Measurements from ENCODE around the gene BCO2. TPM values are rescaled to one million over a fixed set of nuclear protein-coding genes. Genes with fewer than 3 reads are reported as not detected.

BCO2 gene
- total RNA-seq, 1 donor from 2014 or later = not detected

GRCh38 chr11:112238041-112238440, 62.7 kb downstream of the BCO2 start:
- no peaks in the 10 kb centered on the region for H3K36me3 ChIP-seq
- H3K79me2 ChIP-seq (ENCODE audit: low read depth) = no peaks in the 10 kb centered on the region
- no peak for DNase-seq (ENCODE audit: low spot score)
- H3K27me3 ChIP-seq = no peaks in the 10 kb centered on the region
- Mint-ChIP-seq H3K27me3 (ENCODE audit: insufficient read depth, low read depth) (peaks cover 2% of the 10 kb centered on the region), H3K4me1 (no peaks in the 10 kb centered on the region), H3K36me3 (peaks cover 26% of the 10 kb centered on the region), H3K9me3 (no peaks in the 10 kb centered on the region), H3K27ac (no peak overlapping the region), H3K4me3 (no peak overlapping the region)
- no peak overlapping the region for H3K4me3 ChIP-seq
- TF ChIP-seq EZH2phosphoT487 (IDR thresholded peaks at IDR 0.05) (no peak), CTCF (IDR thresholded peaks at IDR 0.05) (no peak), EZH2 (IDR thresholded peaks at IDR 0.05) (no peak)
- H3K9ac ChIP-seq = no peak overlapping the region
- H3K9me3 ChIP-seq (ENCODE audit: low read depth) = no peaks in the 10 kb centered on the region
- H2AFZ ChIP-seq (replicated peaks) = no peak overlapping the region
- H4K20me1 ChIP-seq (ENCODE audit: low read depth) = no peaks in the 10 kb centered on the region
- no peaks in the 10 kb centered on the region for H3K4me1 ChIP-seq
- no peaks in the 10 kb centered on the region for H3F3A ChIP-seq (ENCODE audit: low read depth)
- no peak overlapping the region for H3K27ac ChIP-seq
- H3K4me2 ChIP-seq = no peak overlapping the region

GRCh38 chr11:112241486-112241885, 66.2 kb downstream of the BCO2 start:
- no peak overlapping the region for H3K4me3 ChIP-seq
- no peak overlapping the region for H3K27ac ChIP-seq
- Mint-ChIP-seq H3K4me3 (no peak overlapping the region), H3K27me3 (ENCODE audit: insufficient read depth, low read depth) (peaks cover 2% of the 10 kb centered on the region), H3K27ac (no peak overlapping the region), H3K4me1 (no peaks in the 10 kb centered on the region), H3K9me3 (no peaks in the 10 kb centered on the region), H3K36me3 (peaks cover 21% of the 10 kb centered on the region)
- TF ChIP-seq CTCF (IDR thresholded peaks at IDR 0.05) (no peak), EZH2 (IDR thresholded peaks at IDR 0.05) (no peak), EZH2phosphoT487 (IDR thresholded peaks at IDR 0.05) (no peak)
- no peaks in the 10 kb centered on the region for H3K9me3 ChIP-seq (ENCODE audit: low read depth)
- H3F3A ChIP-seq (ENCODE audit: low read depth) = no peaks in the 10 kb centered on the region
- H3K36me3 ChIP-seq = no peaks in the 10 kb centered on the region
- no peaks in the 10 kb centered on the region for H3K27me3 ChIP-seq
- H2AFZ ChIP-seq (replicated peaks) = no peak overlapping the region
- no peaks in the 10 kb centered on the region for H4K20me1 ChIP-seq (ENCODE audit: low read depth)
- H3K4me1 ChIP-seq = no peaks in the 10 kb centered on the region
- no peaks in the 10 kb centered on the region for H3K79me2 ChIP-seq (ENCODE audit: low read depth)
- H3K4me2 ChIP-seq = no peak overlapping the region
- no peak for DNase-seq (ENCODE audit: low spot score)
- no peak overlapping the region for H3K9ac ChIP-seq

- H3K4me1 ChIP-seq = no peaks in the 10 kb centered on the region
- no peaks in the 10 kb centered on the region for H3K79me2 ChIP-seq (ENCODE audit: low read depth)
- H3K4me1 Mint-ChIP-seq = no peaks in the 10 kb centered on the region
- H3K36me3 ChIP-seq = no peaks in the 10 kb centered on the region
- no peak for DNase-seq (ENCODE audit: low spot score)
- no peak overlapping the region for H3K4me3 Mint-ChIP-seq
- H3K27me3 ChIP-seq = no peaks in the 10 kb centered on the region
- H3K27me3 Mint-ChIP-seq (ENCODE audit: insufficient read depth, low read depth) = peaks cover 2% of the 10 kb centered on the region
- no peak overlapping the region for H3K27ac Mint-ChIP-seq
- H3K36me3 Mint-ChIP-seq = peaks cover 8% of the 10 kb centered on the region
- H3K27ac ChIP-seq = no peak overlapping the region
- H3K4me3 ChIP-seq = no peak overlapping the region
- H3K9me3 Mint-ChIP-seq = no peaks in the 10 kb centered on the region
- TF ChIP-seq CTCF (IDR thresholded peaks at IDR 0.05) = no peak
- no peak for TF ChIP-seq EZH2phosphoT487 (IDR thresholded peaks at IDR 0.05)
- no peak for TF ChIP-seq EZH2 (IDR thresholded peaks at IDR 0.05)
- no peaks in the 10 kb centered on the region for H3K9me3 ChIP-seq (ENCODE audit: low read depth)
- no peak overlapping the region for H3K4me2 ChIP-seq
- no peak overlapping the region for H3K9ac ChIP-seq
- no peaks in the 10 kb centered on the region for H3F3A ChIP-seq (ENCODE audit: low read depth)
- no peaks in the 10 kb centered on the region for H4K20me1 ChIP-seq (ENCODE audit: low read depth)
- no peak overlapping the region for H2AFZ ChIP-seq (replicated peaks)
Measured at GRCh38 chr11:112247201-112247600, 71.9 kb downstream of the BCO2 start.
